GM19463 (cell line): Measurements from ENCODE around the gene SNX9.

Source experiments
- ATAC-seq: cut with Tn5 transposase; IDR thresholded peaks from one replicate; pipeline ENCODE4 v1.9.1; 2021; ENCODE audit warnings: mild to moderate bottlenecking, moderate library complexity; ENCODE audit not compliant: unreplicated experiment

SNX9 gene

DNA sequence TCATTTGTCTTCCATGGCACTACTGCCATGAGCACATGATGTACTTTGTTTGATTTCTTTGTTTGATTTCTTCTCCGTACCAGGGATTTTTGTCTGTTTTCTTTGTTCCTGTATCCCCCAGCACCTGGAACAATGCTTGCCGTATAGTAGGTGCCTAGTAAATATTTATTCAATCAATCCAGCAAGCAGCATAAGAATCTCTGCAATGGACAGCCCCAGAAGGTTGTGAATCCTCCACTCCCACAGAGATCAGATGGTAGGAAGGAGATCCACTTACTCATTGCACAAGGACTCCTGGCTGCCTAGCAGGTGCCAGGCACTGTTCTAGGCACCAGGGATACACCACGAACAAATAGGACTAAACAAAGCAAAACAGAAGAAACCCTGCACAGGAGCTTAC, 151.9 kb downstream of the SNX9 start:
- ATAC-seq, result no peak

DNA sequence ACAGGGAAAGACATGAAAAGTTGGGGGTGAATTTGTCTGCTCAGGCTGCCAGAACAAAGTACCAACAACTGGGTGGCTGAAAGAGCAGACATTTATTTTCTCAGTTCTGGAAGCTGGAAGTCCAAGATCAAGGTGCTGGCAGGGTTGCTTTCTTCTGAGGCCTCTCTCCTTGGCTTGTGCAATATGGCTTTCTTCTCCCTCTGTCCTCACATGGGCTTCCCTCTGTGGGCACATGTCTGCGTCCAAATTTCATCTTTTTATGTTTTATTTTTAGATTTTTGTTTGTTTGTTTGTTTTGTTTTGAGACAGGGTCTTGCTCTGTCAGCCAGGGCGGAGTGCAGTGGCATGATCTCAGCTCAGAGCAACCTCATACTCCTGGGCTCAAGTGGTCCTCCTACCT, 152.4 kb downstream of the SNX9 start:
- ATAC-seq, result no peak

DNA sequence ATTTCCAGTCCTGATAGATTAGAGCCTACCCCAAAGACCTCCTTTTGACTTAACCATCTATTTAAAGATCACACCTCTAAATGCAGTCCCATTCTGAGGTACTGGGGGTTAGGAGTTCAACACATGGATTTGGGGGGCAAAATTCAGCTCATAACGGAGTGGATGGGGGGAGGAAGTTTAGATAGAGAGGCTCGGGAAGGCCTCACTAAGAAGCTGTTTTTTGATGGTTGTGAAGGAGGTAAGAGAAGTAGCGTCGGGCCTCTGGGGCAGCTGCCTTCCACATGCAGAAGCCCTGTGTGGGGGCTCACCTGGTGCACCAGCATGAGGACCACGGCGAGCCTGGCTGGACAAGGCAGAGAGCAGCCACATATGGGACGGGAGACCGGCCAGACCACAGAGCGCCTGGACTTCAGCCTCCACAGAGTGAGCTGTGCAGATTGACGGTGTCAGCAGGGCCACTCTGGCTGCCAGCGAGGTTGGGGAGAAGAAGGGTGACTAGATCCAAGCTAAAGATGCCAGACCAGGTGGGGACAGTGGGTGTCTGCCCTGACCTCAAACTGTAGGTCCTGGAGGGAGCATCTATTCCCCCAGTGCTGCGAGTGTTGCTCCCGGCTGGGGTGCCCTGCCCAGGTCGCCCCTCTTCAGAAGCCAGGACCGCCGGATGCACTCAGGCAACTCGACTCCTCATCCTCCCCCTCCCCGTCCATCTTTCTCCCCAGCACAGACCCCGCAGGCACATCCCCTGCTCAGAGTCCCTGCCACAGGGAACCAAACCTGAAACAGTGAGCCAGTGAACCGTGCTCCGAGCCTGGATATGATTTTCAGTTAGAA, 153.5 kb downstream of the SNX9 start:
- ATAC-seq, result no peak

DNA sequence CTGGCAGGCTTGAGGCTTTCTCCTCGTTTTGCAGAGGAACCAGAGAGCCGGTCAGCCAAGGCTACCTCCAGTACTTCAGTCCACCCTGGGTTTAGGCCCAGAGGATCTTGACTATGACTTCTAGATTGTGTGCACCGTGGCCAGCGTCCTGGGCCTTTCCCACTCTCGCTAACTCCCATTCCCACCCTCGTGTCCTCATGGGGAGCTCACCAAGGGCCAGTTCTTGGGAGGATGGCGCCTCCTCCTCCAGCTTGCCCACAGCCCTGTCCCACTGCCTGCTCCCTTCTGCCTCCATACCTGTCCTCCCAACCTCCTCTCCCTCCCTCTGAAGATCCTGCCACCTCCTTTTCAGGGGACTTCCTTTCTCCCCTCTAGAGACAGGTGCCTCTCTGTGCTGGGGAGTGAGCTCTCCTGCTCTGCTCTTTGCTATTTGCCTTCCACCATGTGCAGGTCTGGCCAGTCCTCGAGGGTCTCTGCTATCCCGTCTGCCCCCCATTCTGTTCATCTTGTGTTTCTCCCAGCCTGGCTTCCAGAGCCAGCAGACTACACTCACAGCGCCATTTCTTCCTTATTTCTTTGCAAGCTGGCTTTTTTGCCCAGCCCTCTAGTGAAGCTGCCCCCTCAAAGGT, 154.2 kb downstream of the SNX9 start:
- no peak for ATAC-seq

DNA sequence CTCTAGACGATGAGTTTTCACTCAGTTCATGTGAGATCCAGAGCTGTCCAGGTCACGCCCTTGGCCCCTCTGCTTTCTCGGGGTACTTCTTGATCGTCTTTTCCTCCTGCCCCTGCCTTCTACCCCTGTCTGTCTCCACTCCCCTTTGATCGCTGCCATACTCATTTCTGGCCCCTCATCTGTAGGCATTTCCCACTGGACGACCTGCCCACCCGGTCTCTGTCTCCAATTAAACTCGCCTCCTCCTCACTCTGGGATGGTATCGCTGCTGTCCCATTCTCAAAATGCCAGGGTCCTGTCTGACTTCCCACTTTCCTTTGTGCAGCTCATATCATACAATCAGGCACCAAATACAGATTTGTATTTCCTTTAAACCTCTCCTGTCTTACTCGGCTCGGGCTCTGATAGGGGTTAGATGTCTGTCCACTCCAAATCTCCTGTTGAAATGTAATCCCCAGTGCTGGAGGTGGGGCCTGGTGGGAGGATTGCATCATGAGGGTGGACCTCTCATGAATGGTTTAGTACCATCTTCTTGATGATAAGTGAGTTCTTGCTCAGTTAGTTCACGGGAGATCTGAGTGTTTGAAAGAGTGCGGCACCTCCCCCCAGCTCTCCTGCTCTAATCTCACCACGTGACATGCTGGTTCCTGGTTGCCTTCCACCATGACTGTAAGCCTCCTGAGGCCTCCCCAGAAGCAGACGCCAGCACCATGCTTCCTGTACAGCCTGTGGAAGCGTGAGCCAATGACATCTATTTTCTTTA, 155.2 kb downstream of the SNX9 start:
- no peak for ATAC-seq

DNA sequence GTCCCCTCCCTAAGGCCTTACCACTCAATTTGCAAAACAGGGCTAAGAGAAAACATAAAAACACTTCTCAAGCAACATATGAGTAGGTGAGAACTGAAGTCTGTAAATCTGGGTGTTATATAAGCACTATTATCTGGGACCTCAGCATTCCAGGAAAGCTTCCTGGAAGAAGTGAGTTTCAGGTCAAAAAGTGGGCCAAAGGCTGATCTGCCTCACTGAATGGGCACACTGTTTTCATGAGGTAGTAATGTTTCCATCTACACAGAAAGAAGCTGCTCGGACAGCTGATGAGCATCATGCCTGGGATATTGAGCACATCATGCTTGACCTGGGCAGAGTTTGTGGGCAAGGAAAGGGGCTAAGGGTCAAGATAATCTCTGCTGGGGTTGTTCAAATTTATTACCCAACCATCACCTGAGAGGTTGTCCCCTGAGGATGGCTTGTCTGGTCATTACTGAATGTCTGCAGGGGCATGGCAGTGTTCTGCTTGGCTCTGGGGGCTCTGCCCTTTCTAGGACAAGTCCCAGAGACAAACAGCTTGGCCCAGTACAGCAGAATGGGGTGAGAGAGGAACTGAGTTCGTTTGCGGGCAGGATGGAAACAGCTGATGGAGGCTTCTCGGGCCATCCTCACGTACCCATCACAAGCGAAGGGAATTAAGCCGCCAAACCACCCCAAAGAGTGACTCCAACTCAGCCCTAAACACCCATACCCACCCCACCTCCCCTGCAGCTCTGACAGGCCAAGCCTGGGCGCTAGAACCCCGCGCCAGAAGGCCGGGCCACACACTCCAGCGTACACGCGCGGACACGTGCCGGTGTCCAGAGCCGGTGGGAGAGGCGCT, 157.5 kb downstream of the SNX9 start:
- peak; percentile 1 for ATAC-seq

DNA sequence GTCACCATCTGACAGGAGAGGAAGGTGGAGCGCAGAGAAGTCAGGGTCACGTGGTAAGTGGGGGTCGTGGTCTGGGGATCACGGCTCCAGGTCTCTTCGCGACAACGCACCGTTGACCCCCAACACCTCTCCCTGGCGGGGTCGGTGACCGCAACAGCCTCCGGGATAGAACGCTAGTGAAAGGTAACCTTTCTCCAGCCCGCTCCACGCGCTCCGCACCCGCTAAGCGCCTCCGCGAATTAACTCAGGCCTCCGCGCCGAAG, 158.0 kb downstream of the SNX9 start:
- ATAC-seq, result peak; percentile 28

DNA sequence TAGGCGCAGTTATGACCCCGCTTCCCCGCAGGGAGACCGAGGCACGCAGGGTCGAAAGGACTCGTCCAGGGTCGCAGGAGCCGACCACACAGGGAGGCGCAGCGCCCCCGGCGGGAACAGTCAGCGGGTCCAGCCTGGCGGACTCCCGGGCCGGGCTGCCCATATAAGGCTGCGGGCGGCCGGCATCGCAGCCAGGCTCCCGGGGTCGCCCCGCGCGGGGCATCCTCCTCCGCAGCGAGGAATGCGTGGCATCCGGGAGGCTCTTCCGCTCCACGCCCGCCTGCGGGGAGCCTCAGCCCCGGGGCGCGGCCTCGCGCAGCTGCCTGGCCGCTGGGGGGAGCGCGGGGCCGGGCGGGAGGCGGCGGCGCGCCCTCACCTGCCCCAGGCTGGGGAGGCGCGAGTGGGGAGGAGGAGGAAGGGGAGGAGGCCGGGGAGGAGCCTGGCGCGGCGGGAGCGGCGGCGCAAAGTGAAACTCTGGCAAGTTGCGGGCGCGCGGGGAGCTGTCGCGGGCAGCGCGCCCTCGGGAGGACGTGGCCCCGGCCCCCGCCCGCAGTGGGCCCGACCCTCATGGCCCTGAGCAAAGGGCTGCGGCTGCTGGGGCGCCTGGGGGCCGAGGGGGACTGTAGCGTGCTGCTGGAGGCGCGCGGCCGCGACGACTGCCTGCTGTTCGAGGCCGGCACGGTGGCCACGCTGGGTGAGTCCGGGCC, 158.5 kb downstream of the SNX9 start, which contains the start of gene SYNJ2:
Gene SYNJ2 (plus strand): TSS at position 469 of the 707 bp plus-strand sequence. CDS start 99 bp downstream, at position 568.
- ATAC-seq, result peak; percentile 81

DNA sequence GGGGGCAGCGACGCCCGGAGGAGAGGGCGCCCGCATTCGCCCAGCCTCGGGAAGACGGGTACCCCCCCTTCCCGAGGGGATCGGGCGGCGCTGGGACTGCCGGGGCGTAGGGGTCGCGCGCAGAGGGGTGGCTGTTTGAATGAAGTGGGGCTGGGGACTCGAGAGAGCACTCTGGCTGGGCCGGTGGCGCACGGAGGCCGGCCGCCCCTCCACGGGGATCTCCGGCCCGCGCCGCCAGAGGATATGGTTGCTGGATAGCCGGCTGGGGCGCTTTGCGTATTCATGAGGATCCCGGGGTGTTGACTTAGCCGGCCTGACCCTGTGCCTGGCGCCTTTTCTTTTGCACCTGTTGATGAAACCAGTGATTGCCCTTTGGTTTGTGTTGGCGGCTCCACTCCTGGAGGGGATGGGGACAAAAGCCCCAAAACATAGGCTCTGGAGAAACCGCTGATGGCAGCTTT, 159.1 kb downstream of the SNX9 start:
- ATAC-seq, result peak; percentile 36

DNA sequence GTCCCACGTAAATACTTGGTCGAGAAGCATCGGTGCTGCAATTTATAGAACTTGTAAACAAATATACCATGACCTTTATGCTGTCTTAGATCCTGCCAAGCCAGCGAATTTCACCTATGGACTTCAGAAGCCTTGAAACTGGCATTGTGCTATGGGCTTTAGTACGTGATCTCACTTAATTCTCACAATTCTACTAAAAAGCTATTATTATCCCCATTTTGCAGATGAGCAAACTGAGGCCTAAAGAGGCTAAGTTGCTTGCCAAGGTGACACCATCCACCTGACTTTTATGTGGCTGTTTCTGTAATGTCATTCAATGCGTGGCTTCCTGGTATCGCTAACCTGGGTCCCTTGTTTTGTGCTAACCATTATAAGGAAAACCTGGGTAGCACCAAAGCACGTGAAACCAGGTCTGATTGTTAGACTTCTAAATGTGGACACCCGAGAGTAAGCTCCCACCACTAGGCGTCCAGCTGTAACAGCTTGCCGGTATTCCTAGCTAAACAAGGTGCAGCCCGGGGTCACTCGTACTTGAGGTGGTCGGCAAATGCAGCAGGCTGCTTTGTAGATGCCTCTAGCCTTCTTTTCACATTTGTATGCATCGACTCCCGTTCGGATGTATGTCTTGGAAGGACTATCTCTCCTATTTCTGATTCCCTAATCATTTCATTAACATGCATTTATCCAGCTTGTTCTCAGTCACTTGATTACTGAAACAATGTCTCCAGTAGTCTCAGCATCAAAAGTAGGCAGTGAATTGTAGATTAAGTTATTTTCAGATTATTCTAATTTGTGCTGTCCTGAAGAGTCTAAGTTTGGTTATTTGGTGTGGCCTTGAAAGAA, 159.7 kb downstream of the SNX9 start:
- ATAC-seq, result no peak

DNA sequence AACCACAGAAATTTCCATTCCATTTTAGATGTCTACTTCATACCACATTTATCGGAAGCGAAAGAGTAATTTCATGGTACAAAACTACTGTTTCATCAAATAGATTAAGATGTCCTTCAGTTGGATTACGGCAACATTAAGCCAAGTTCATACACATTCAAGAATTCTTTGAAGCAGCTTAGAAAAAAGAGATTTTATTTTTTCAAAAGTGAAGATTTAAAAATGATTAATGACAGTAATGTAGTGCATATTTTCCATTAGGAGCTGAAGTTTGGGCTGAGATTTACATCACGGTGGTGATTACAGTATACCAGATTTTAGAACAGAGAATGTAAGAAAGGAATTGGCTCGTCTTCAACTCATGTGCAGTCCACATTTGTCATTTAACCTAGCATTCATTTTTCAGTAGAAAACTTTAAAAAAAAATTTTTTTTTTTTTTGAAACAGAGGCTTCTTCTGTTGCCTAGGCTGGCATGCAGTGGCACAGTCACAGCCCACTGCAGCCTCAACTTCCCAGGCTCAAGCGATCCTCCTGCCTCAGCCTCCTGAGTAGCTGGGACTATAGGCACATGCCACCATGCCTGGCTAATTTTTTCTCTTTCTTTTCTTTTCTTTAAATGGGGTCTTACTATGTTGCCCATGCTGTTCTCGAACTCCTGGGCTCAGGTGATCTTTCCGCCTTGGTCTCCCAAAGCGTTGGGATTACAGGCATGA, 160.5 kb downstream of the SNX9 start:
- no peak for ATAC-seq

DNA sequence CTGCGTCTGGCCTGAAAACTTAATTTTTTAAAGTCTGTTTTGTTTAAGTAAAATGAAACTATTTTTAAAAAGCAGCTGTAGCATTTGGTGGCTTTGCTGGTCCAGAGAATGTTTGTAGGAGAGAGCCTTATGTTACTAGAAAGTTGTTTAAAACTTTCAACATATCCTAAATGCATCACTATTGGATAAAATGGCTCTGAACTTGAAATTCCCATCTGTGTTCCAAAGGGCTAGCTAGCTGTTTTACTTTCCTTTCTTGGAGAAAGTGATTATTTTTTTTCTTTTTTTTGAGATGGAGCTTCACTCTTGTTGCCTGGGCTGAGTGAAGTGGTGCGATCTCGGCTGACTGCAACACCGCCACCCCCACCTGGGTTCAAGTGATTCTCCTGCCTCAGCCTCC, 161.1 kb downstream of the SNX9 start:
- ATAC-seq, result no peak

DNA sequence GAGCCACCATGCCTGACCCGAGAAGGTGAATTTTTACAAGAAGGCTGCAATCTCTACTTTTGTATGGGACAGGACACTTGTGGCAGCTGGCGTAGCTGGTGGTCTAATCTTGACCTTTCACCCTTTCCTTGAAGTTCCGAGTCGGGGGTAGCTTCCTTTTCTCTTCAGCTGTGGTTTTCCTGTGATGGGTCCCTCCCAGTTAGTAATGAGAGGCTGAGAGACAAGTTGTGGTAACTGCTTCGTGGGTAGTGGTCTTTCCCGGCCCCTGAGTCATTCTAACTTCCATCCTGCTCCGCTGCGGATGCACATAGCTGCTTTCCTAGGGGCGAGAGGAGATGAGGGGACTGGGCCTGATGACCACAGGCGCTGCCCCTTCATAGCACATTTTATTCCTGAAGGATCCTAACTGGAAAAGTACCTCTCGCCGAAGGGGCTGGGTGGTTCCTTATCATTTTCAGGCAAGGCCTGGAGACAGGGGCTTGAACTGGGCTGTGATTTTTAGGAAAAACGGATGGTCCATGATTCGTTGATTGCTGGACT, 161.7 kb downstream of the SNX9 start:
- no peak for ATAC-seq

DNA sequence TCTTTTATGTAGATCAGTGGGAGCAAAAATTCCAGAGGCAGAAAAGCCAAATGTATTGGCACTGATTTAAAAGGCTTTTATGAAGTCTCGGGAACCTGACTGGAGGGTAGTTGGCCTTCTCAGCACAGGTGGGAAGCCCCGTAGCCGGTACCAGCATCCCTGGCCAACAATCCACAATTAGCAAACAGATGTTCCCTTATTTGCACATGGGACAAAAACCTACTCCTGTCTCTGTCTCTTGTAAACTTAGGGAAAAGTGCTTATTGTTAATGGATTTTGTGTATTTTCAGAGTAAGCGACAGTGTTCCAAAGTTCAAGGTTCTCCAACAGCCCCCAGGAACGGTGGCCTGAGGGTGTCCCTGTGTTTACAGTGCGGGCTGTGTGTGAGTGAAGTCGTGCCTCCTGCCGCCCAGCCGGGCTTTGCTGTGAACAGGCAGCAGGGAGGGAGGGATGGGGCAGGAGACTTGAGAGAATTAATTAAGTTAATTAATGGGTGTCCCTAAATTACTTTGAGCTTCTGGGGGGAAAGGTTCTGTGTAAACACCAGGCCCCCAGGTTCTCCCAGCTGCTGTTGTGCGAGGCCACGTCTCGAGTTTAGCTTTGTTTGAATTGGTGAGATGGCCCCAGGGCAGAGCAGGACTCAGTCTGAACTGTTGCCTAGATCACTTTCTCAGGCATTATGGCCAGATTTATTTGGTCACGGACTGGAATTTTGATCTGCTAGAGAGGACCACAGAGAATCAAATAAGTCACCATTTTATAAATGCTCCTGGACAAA, 162.5 kb downstream of the SNX9 start:
- no peak for ATAC-seq

DNA sequence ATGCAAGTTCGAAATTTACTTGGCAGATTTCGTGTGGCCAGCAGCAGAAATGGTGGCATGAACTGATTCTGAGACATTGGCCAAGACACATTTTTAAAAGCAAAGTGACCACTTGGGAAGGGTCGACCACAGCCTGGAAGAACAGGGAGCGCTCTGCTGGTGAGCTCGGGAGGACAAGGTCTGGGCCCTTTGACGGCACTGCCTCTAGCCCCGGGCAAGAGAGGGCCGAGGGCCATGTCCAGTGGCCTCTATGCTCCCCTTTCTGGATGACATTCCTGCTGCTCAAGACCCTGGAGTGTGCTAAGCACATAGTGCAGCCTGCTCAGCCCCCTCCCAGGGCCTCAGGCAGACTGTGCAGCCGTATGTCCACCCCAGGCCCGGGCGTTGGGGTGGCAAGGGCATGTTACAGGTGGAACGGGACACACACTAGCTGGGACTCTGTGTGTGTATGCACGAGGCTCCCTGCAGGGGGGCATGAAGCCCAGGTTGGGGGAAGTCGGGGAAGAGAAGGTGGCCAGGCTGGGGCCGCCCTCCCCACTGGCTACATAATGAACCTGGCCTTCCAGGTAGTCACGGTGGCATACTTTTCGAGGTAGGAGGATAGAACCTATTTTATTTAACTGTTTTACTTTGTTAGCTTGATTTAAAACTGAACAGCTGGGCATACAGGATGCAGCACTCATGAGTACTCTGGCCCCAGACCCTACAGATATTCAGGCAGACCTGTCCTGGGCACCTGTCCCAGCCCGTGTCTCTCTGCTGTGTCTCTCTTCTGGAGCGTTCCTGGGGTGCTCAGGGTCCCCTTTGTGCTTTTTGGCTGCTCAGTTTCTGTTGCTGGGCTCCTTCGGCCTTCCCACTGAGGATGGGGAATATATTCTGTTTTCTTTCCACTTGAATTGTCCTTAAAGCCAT, 165.0 kb downstream of the SNX9 start:
- ATAC-seq, result no peak

DNA sequence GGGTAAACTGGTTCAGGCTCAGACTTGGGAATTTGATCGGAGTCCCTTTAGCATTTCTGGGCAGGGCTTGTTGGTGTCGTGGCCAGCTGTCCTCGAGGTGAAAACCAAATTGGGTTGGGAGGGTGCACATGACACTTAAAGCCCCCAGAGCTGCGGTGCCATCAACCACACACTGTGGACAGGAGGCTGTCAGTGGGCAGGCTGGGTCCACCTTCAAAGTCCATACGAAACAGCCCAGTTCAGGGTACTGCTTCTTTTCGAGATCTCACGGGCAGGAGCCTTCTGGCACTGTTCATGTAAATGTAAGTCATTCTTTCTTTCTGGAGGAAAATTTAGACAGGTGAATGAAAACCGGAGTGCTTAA, 165.6 kb downstream of the SNX9 start:
- ATAC-seq, result no peak
